Kidney capillary endothelial cell (primary cell): ENCODE data around the gene ANGPTL2.

Experiments used
- DNase-seq: peaks from one replicate; pipeline ENCODE4 v3.0.0-alpha.2; 2018; ENCODE audit warnings: low spot score

The ANGPTL2 gene

GRCh38 chr9:127075624-127076372, 46.6 kb downstream of the ANGPTL2 start:
- no peak for DNase-seq

DNA sequence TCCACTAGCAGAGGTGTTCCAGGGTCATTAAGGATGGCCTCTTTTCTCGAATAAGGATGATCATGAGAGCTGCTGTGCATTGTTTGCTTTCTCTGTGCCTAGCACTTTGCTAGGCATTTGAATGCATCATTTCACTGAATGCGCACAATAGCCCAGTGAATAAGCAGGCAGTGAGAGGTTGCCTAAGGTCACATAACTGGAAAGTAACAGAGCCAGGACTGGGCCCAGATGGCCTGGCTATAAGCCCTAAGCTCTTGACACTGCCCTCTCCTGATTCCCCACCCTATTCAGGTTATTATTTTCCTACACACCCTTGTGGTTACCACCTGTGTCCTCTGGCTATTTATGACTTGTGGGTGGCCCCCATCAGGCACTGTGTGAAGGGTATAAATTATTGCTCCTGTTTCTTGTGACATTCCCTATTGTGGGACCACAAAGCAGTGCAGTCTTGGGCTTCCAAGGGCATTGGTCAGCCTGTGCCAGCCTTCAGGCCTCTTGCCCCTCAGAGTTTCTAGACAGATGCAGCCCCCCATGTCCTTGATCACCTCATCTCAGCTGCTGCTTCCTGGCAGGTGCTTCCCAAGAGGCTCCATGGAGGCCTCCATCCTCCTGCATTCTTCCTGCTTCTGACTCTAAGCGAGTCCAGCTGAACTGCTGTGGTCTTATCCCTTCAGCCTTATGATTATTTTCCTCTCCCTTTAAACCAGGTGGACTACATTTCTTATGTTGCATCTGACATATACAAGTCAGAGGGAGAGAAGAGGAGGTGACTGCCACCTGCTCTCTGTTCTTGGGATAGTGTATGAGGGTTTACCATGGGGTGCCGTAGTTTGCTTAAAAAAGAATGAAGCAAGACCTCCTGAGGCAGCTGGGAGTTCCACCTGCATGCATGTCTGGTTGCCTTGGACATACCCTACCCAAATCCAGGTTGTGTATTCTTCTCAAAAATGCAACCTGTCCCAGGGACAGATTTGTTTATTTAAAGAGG, 47.6 kb downstream of the ANGPTL2 start:
- DNase-seq = no peak

DNA sequence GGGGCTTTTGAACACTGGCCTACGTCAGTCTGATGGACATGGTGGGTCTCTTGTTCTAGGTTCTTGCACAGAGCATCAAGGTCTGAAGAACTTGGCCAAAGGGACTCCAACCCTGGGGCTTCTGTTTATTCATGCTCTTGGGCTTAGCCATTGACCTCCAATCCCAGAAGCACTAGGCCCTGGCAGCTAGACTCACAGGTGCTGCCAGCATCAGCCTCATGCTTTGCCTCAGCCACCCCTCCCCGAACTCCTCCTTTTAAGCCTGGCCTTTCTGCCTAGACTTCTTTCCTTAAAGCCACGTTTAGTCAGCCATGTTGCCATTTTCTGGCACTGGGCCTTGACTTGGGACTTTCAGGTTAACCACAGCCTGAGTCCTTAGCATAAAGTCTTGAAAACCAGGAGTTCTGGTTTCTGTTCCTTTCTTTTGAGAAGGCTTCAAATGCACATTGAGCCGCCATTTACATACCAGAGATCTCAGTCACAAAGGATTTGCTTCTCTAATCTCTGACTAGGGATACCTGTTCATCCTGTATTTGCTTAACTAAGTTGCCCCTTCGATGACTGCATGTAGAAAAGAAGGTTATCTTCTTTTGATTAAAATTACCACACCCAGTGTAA, 54.7 kb downstream of the ANGPTL2 start:
- DNase-seq = no peak

DNA sequence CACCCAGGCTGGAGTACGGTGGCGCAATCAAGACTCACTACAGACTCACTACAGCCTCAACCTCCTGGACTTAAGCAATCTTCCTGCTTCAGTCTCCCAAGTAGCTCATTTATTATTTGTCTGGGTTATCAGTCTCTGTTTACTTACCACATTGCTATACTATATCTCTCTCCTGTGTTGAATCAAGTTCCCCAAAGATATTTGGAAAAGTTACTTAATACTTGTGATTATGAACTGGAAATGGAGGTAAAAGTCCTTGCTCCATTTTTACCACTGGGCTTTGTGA, 55.6 kb downstream of the ANGPTL2 start:
- DNase-seq = no peak

DNA sequence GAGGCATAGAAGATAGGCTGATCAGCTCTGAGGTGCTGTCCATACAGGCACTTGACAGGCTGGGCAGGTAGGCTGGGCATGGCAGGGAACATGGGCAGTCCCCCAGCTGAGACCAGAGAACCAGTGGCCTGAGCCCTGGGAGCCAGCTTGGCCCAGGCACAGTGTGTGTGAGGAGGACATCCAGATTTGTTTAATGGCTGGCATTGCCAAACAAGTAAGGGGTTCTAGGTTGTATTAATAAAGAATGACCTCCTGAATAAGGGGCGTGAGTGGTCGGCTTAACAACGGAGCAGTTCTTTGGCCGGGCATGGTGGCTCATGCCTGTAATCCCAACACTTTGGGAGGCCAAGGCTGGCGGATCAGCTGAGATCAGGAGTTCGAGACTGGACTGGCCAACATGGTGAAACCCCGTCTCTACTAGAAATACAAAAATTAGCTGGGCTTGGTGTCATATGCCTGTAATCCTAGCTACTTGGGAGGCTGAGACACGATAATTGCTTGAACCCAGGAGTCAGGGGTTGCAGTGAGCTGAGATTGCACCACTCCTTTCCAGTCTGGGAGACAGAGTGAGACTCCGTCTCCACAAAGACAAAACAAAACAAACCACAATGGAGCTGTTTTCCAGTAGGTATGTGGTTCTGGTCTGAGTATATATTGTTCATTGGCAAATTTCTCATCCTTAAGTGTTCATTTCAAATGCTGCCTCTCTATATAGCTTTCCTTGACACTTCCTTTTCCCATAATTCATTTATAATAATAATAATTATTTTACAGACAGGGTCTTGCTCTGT, 56.2 kb downstream of the ANGPTL2 start:
- no peak for DNase-seq

DNA sequence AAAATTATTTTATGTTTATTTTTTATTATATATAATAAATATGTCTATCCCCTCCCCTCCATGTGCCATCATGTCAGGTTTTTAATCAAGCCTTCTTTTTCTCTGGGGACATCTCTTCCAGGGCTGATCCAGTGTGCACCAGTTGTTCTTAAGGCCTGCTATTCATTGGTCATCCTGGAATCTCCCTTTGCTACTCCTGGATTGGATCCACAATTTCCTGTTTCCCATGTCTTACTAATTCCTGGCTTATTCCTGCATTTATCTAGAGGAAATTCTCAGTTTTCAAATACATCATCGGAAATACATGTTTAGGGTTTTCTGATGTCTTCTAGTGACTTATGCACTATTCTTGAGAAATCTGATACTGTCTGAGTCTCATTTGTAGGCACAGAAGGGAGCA, 56.8 kb downstream of the ANGPTL2 start:
- peak; percentile 54 for DNase-seq

GRCh38 chr9:127064335-127064734, 58.1 kb downstream of the ANGPTL2 start:
- no peak for DNase-seq

GRCh38 chr9:127061411-127061810, 61.0 kb downstream of the ANGPTL2 start:
- no peak for DNase-seq

GRCh38 chr9:127059765-127060361, 62.6 kb downstream of the ANGPTL2 start:
- DNase-seq = no peak

- no peak for DNase-seq
These were observed 63.4 kb downstream of the ANGPTL2 start for GRCh38 chr9:127059030-127059429.

DNA sequence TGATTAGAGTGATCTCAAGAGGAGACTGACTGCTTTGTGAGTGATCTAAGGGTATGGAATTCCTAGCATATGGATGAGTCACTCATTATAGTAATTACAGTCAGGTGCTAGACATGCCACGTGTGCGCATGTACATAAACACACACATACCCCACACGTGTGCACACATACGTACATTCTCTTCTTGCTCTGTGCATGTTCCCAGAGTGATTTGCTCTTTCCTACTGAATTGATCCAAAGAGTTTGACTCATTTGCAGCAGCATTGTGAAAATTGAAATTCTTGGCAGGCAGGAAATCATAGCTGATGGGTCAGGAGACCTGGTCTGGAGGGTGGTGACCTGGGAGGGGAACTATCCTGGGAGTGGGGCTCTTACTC, 63.8 kb downstream of the ANGPTL2 start:
- no peak for DNase-seq

- DNase-seq = no peak
These were observed 64.3 kb downstream of the ANGPTL2 start for GRCh38 chr9:127058011-127058644.

DNA sequence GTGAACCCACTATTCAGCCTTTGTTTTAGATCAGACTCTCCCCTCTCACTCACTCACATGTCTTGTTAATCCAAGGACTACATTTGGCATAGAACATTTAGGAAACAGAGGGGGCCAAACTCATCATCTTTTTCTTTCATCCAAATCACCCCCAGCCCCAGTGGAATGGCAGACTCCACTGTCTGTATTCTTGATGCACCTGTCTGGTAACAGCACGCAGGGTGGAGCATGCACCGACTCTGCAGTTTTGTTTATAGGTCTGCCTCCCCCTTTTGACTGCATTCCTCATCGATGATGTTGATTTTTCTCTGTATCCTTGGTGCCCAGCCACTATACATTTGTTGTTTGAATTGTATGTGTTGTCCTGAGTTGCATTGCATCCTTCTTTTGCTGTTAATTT, 66.0 kb downstream of the ANGPTL2 start:
- no peak for DNase-seq

DNA sequence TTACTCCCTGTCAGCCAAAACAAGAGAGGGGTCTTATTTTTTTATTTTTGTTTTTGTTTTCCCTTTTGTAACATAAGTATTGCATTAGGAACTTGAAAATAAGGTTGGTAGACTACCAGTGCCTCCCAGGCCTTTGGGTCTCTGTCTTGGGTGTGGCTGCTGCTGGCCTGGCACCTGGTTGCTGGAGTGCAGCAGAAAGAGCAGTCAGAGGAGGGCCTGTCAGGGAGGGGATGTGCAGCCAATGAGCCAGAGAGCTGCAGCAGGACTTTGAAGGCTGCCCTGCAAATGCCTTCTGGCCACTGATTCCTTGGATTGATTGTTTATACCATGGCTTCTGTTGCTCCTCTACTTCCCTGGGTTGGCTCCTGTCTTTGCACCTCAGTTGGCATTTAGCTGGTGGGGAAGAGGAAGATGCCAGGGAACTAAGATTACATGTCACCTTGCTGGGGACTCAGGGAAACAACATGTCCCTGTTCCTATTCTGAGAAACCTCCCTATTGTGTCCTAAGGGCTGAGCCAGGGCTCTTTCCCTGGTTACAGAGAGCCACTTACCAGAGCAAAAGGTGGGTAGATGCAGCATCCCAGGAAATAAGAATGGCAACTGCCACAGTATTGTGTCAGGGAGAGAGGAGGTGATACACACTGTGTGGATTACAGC, 66.6 kb downstream of the ANGPTL2 start:
- DNase-seq = no peak

- no peak for DNase-seq
These were observed 68.5 kb downstream of the ANGPTL2 start for GRCh38 chr9:127053960-127054359.

GRCh38 chr9:127053057-127053821, 69.2 kb downstream of the ANGPTL2 start:
- DNase-seq = peak; percentile 35

GRCh38 chr9:127051881-127052595, 70.4 kb downstream of the ANGPTL2 start:
- no peak for DNase-seq

GRCh38 chr9:127050591-127051001, 71.8 kb downstream of the ANGPTL2 start:
- no peak for DNase-seq

DNA sequence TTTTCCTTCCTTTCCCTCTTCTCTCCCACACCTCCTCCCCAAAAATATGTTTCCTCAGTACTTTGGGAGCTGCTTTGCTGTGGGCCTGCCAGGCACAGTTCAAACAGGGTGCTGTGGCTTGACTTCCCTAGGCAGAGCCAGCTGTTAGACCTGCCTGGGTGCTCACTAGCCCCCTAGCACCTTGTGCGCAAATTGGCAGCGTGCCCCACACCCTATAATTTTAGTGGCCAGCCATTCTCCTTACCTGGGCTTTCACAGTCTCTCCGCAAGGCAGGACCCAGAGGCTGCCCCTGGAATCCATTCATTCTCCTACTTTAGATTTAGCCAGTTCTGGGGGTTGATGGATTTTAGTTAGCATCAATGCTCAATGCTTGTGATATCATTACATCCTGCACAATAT, 72.3 kb downstream of the ANGPTL2 start:
- DNase-seq = no peak
